Activated CD8-positive, alpha-beta memory T cell treated with anti-CD3 and anti-CD28 coated beads, Interleukin-2, amount 10 ng/mL, durations not matched to agents 7 days and 5 days (primary cell): ENCODE data around the gene FGF8. TPM values are rescaled to one million over a fixed set of nuclear protein-coding genes. Genes with fewer than 3 reads are reported as not detected.

ENCODE experiments used
- ATAC-seq: fragments of 150-1000 bp; cut with Tn5 transposase; one replicate; pipeline ENCODE4 v1.10.0; 2021; ENCODE audit warnings: moderate library complexity
- CTCF ChIA-PET: fragments of 350-600 bp; sonication (Branson Sonifier 250); formaldehyde crosslinking; loops from one replicate; lab custom pipeline; 2021; ENCODE audit warnings: antibody characterized with exemption; lab: Charles Lee
- DNase-seq: peaks from one replicate; pipeline ENCODE4 v3.0.0-alpha.2; 2020
- H3K27ac Mint-ChIP-seq: one replicate; pipeline ENCODE4 v1.8.0; 2021; ENCODE audit warnings: mild to moderate bottlenecking, mixed read lengths
- H3K27me3 Mint-ChIP-seq: one replicate; pipeline ENCODE4 v1.8.0; 2021; ENCODE audit warnings: mixed read lengths
- H3K36me3 Mint-ChIP-seq: one replicate; pipeline ENCODE4 v1.8.0; 2021; ENCODE audit warnings: mild to moderate bottlenecking, mixed read lengths
- H3K4me1 Mint-ChIP-seq: one replicate; pipeline ENCODE4 v1.8.0; 2021; ENCODE audit warnings: mixed read lengths
- H3K4me3 Mint-ChIP-seq: one replicate; pipeline ENCODE4 v1.8.0; 2021; ENCODE audit warnings: mild to moderate bottlenecking, moderate library complexity, mixed read lengths
- H3K9me3 Mint-ChIP-seq: one replicate; pipeline ENCODE4 v1.8.0; 2022; ENCODE audit warnings: low read depth, mixed read lengths
- total RNA-seq, 2 experiments: library from RNA; stranded (reverse); gene quantifications; one replicate each; pipeline ENCODE4 v1.2.3, GENCODE V29; 2021

The FGF8 gene
- total RNA-seq, 2 experiments from 2014 or later: not detected

- H3K9me3 Mint-ChIP-seq: no peaks in the 10 kb centered on the region
- H3K4me3 Mint-ChIP-seq: no peak overlapping the region
- H3K27me3 Mint-ChIP-seq: peaks cover 63% of the 10 kb centered on the region
- H3K36me3 Mint-ChIP-seq: no peaks in the 10 kb centered on the region
- no peak overlapping the region for H3K27ac Mint-ChIP-seq
- no peak for ATAC-seq
- DNase-seq: no peak
- CTCF ChIA-PET: interaction anchor here (0.8 to 3.4 kb wide), 3 partner anchors 11 to 237 kb away, joined by 3 to 25 read pairs (median 7); partner anchors contain the start of gene NPM3
- H3K4me1 Mint-ChIP-seq: peaks cover 4% of the 10 kb centered on the region
Observed at GRCh38 chr10:101771380-101771779, 4.5 kb downstream of the FGF8 start.

DNA sequence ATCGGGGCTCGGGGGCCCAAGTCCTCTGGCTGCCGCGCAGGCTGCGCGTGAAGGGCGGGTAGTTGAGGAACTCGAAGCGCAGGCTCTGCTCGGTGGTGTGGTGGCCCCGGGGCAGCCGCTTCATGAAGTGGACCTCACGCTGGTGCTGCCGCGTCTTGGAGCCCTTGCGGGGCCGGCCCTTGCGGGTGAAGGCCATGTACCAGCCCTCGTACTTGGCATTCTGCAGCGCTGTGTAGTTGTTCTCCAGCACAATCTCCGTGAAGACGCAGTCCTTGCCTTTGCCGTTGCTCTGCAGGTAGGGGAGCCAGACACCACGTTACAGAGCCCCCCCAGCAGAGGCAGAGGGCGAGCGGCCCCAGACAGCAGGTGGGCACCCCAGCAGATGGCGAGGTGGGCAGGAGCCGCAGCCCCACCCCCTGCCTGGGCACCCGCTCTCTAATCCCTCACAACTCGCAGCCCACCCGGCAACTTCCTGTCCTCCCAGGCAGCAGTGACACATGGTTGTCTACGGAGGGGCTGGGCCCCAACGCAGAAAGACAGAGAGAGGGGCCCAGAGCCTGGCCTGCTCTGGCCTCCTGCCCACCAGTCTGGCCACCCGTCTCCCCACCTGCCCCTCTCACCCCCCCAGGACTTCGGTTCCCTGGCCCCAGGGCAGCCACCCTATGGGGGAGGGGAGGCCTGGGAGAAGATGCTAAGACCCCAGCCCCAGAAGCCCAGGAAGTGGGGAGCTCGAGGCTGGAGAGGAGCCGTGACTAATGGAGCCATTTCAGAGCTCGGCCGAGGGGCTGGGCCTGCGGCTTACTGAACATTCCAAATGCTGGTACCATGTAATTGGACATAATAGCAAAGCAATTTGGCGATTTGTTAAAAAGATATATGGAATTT lies 5.3 kb downstream of the FGF8 start:
- CTCF ChIA-PET: interaction anchor here (0.8 to 3.4 kb wide), 2 partner anchors 11 to 238 kb away, joined by 3 to 25 read pairs; partner anchors contain the start of gene NPM3
- Mint-ChIP-seq H3K27me3 (peaks cover 69% of the 10 kb centered on the region), H3K4me1 (peaks cover 4% of the 10 kb centered on the region), H3K27ac (no peak overlapping the region), H3K36me3 (no peaks in the 10 kb centered on the region), H3K4me3 (no peak overlapping the region), H3K9me3 (no peaks in the 10 kb centered on the region)
- ATAC-seq (no peak), DNase-seq (no peak)

GRCh38 chr10:101769541-101770180 lies 6.3 kb downstream of the FGF8 start:
- no peak overlapping the region for H3K27ac Mint-ChIP-seq
- no peak for DNase-seq
- CTCF ChIA-PET: interaction anchor here (1.3 to 3.0 kb wide), 2 partner anchors 10 to 167 kb away, joined by 4 to 20 read pairs; no protein-coding TSS in a partner anchor
- no peak overlapping the region for H3K4me3 Mint-ChIP-seq
- H3K36me3 Mint-ChIP-seq: no peaks in the 10 kb centered on the region
- no peaks in the 10 kb centered on the region for H3K9me3 Mint-ChIP-seq
- H3K27me3 Mint-ChIP-seq: peaks cover 64% of the 10 kb centered on the region
- ATAC-seq: no peak
- peaks cover 2% of the 10 kb centered on the region for H3K4me1 Mint-ChIP-seq

GRCh38 chr10:101768791-101769170 lies 7.1 kb downstream of the FGF8 start:
- H3K4me3 Mint-ChIP-seq: no peak overlapping the region
- ATAC-seq (no peak), DNase-seq (no peak)
- peaks cover 56% of the 10 kb centered on the region for H3K27me3 Mint-ChIP-seq
- H3K9me3 Mint-ChIP-seq: no peaks in the 10 kb centered on the region
- H3K36me3 Mint-ChIP-seq: no peaks in the 10 kb centered on the region
- CTCF ChIA-PET: interaction anchor here (1.3 to 3.0 kb wide), 2 partner anchors 11 to 166 kb away, joined by 4 to 20 read pairs; no protein-coding TSS in a partner anchor
- peaks cover 2% of the 10 kb centered on the region for H3K4me1 Mint-ChIP-seq
- no peak overlapping the region for H3K27ac Mint-ChIP-seq

- CTCF ChIA-PET: interaction anchor here (1.3 to 3.0 kb wide), 2 partner anchors 12 to 166 kb away, joined by 4 to 20 read pairs; no protein-coding TSS in a partner anchor
Observed at GRCh38 chr10:101767966-101768790, 7.7 kb downstream of the FGF8 start.

DNA sequence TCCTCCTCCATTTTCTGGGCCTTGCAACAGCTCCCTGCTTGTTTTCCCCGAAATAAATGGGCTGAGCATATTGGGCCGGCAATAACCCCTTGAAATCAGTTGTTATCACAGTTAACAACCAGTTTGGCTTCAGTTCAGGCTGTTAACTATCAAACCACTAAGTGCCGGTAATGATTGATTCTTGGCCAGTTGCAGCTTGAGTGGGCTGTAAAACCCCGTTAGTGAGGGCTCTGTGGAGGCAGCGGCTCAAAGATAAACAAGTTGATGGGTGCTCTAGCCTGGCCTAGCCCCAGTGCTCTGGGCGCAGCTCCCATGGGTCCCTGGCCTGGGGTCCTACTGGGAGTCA lies 8.3 kb downstream of the FGF8 start:
- Mint-ChIP-seq H3K4me1 (no peaks in the 10 kb centered on the region), H3K27me3 (peaks cover 43% of the 10 kb centered on the region), H3K36me3 (no peaks in the 10 kb centered on the region), H3K27ac (no peak overlapping the region), H3K9me3 (no peaks in the 10 kb centered on the region), H3K4me3 (no peak overlapping the region)
- CTCF ChIA-PET: interaction anchor here (3.0 kb wide), 1 partner anchor 12 kb away, joined by 20 read pairs; no protein-coding TSS in a partner anchor
- ATAC-seq (no peak), DNase-seq (no peak)

More at GRCh38 chr10:101767966-101768790, 7.7 kb downstream of the FGF8 start:
- Mint-ChIP-seq H3K4me1 (no peaks in the 10 kb centered on the region), H3K27ac (no peak overlapping the region), H3K9me3 (no peaks in the 10 kb centered on the region), H3K4me3 (no peak overlapping the region), H3K27me3 (peaks cover 50% of the 10 kb centered on the region), H3K36me3 (no peaks in the 10 kb centered on the region)
- DNase-seq (no peak), ATAC-seq (no peak)

GRCh38 chr10:101766753-101767599 lies 8.9 kb downstream of the FGF8 start:
- H3K36me3 Mint-ChIP-seq: no peaks in the 10 kb centered on the region
- H3K27me3 Mint-ChIP-seq: peaks cover 38% of the 10 kb centered on the region
- CTCF ChIA-PET: interaction anchor here (0.7 to 3.0 kb wide), 2 partner anchors 13 to 312 kb away, joined by 5 to 20 read pairs; no protein-coding TSS in a partner anchor
- DNase-seq (no peak), ATAC-seq (no peak)
- no peaks in the 10 kb centered on the region for H3K9me3 Mint-ChIP-seq
- H3K4me1 Mint-ChIP-seq: no peaks in the 10 kb centered on the region
- no peak overlapping the region for H3K4me3 Mint-ChIP-seq
- H3K27ac Mint-ChIP-seq: no peak overlapping the region

DNA sequence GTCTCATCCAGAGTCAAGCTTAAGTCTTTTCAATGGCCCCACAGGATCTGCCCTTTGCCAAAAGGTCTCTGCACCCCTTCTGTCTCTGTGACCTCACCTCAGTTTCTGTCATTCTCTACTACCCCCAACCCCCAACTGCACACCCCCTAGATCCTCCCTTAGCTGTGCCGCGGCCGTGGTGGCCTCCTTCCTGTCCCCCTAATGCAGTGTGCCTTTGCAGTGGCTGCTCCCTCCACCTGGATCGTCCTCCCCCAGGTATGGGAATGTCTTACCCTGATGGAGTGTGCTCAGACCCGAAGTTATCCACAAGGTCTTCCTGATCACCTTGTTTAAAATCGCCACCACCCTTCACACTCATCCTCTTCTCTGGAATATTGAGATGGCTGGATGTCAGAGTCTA lies 9.6 kb downstream of the FGF8 start:
- ATAC-seq (no peak), DNase-seq (no peak)
- CTCF ChIA-PET: interaction anchor here (0.7 kb wide), 1 partner anchor 312 kb away, joined by 5 read pairs; no protein-coding TSS in a partner anchor
- H3K4me1 Mint-ChIP-seq: no peaks in the 10 kb centered on the region
- H3K27ac Mint-ChIP-seq: no peak overlapping the region
- H3K27me3 Mint-ChIP-seq: peaks cover 31% of the 10 kb centered on the region
- no peaks in the 10 kb centered on the region for H3K9me3 Mint-ChIP-seq
- H3K36me3 Mint-ChIP-seq: no peaks in the 10 kb centered on the region
- H3K4me3 Mint-ChIP-seq: no peak overlapping the region

GRCh38 chr10:101763141-101763846 lies 12.6 kb downstream of the FGF8 start:
- no peaks in the 10 kb centered on the region for H3K9me3 Mint-ChIP-seq
- H3K27me3 Mint-ChIP-seq: peaks cover 21% of the 10 kb centered on the region
- CTCF ChIA-PET: interaction anchor here (1.0 kb wide), 1 partner anchor 75 kb away, joined by 3 read pairs; no protein-coding TSS in a partner anchor
- H3K4me1 Mint-ChIP-seq: no peaks in the 10 kb centered on the region
- H3K27ac Mint-ChIP-seq: no peak overlapping the region
- no peaks in the 10 kb centered on the region for H3K36me3 Mint-ChIP-seq
- H3K4me3 Mint-ChIP-seq: no peak overlapping the region
- no peak for DNase-seq
- no peak for ATAC-seq

GRCh38 chr10:101762736-101763135 lies 13.2 kb downstream of the FGF8 start:
- CTCF ChIA-PET: interaction anchor here (0.6 to 1.0 kb wide), 3 partner anchors 74 to 119 kb away, joined by 3 read pairs; no protein-coding TSS in a partner anchor
- Mint-ChIP-seq H3K4me1 (no peaks in the 10 kb centered on the region), H3K27ac (no peak overlapping the region), H3K4me3 (no peak overlapping the region), H3K9me3 (no peaks in the 10 kb centered on the region), H3K27me3 (peaks cover 17% of the 10 kb centered on the region), H3K36me3 (no peaks in the 10 kb centered on the region)
- no peak for DNase-seq
- ATAC-seq: no peak

- H3K4me1 Mint-ChIP-seq: no peaks in the 10 kb centered on the region
- H3K27me3 Mint-ChIP-seq: peaks cover 10% of the 10 kb centered on the region
- no peaks in the 10 kb centered on the region for H3K9me3 Mint-ChIP-seq
- H3K36me3 Mint-ChIP-seq: no peaks in the 10 kb centered on the region
- no peak for ATAC-seq
- CTCF ChIA-PET: no interaction called here
- DNase-seq: no peak
- H3K4me3 Mint-ChIP-seq: no peak overlapping the region
- no peak overlapping the region for H3K27ac Mint-ChIP-seq
Observed at GRCh38 chr10:101761226-101761625, 14.7 kb downstream of the FGF8 start.
